ENCODE measurements around the gene NTNG1.

The NTNG1 gene

GRCh38 chr1:107454791-107455190 is 314.0 kb downstream of the NTNG1 start:
- Histone ChIP-seq H3K27me3 (ENCODE audit: control insufficient read depth, insufficient read depth, low read length, poor library complexity, severe bottlenecking) (no peaks in the 10 kb centered on the region), H3K4me1 (ENCODE audit: control insufficient read depth, insufficient read depth, low read length) (no peaks in the 10 kb centered on the region), H3K9me3 (ENCODE audit: control insufficient read depth, low read length) (no peaks in the 10 kb centered on the region), H3K4me3 (ENCODE audit: insufficient read depth, low read depth, low read length) (no peak overlapping the region), H3K36me3 (ENCODE audit: control insufficient read depth, insufficient read depth, low read length) (no peaks in the 10 kb centered on the region), H3K27ac (ENCODE audit: insufficient read depth, low read depth, low read length, poor library complexity, severe bottlenecking) (no peak overlapping the region)
- 81 to 91% methylated on average over 4 of the region's 4 CpGs for WGBS, 2 experiments

- Histone ChIP-seq H3K36me3 (ENCODE audit: control insufficient read depth, insufficient read depth, low read length) (no peaks in the 10 kb centered on the region), H3K27me3 (ENCODE audit: control insufficient read depth, insufficient read depth, low read length, poor library complexity, severe bottlenecking) (no peaks in the 10 kb centered on the region), H3K4me3 (ENCODE audit: insufficient read depth, low read depth, low read length) (no peak overlapping the region), H3K4me1 (ENCODE audit: control insufficient read depth, insufficient read depth, low read length) (no peaks in the 10 kb centered on the region), H3K9me3 (ENCODE audit: control insufficient read depth, low read length) (no peaks in the 10 kb centered on the region), H3K27ac (ENCODE audit: insufficient read depth, low read depth, low read length, poor library complexity, severe bottlenecking) (no peak overlapping the region)
- WGBS, 2 experiments = 97% methylated on average over 3 of the region's 3 CpGs
These were observed 317.1 kb downstream of the NTNG1 start for GRCh38 chr1:107457989-107458388.

- WGBS, 2 experiments = 83 to 85% methylated on average over 4 of the region's 4 CpGs
- H3K4me1 ChIP-seq (ENCODE audit: control insufficient read depth, insufficient read depth, low read length) = no peaks in the 10 kb centered on the region
- no peaks in the 10 kb centered on the region for H3K36me3 ChIP-seq (ENCODE audit: control insufficient read depth, insufficient read depth, low read length)
- H3K27me3 ChIP-seq (ENCODE audit: control insufficient read depth, insufficient read depth, low read length, poor library complexity, severe bottlenecking) = no peaks in the 10 kb centered on the region
- H3K9me3 ChIP-seq (ENCODE audit: control insufficient read depth, low read length) = no peaks in the 10 kb centered on the region
- H3K27ac ChIP-seq (ENCODE audit: insufficient read depth, low read depth, low read length, poor library complexity, severe bottlenecking) = no peak overlapping the region
- H3K4me3 ChIP-seq (ENCODE audit: insufficient read depth, low read depth, low read length) = no peak overlapping the region
These were observed 318.5 kb downstream of the NTNG1 start for GRCh38 chr1:107459204-107459904.

GRCh38 chr1:107460035-107460434 is 319.2 kb downstream of the NTNG1 start:
- Histone ChIP-seq H3K36me3 (ENCODE audit: control insufficient read depth, insufficient read depth, low read length) (no peaks in the 10 kb centered on the region), H3K27me3 (ENCODE audit: control insufficient read depth, insufficient read depth, low read length, poor library complexity, severe bottlenecking) (no peaks in the 10 kb centered on the region), H3K4me1 (ENCODE audit: control insufficient read depth, insufficient read depth, low read length) (no peaks in the 10 kb centered on the region), H3K4me3 (ENCODE audit: insufficient read depth, low read depth, low read length) (no peak overlapping the region), H3K27ac (ENCODE audit: insufficient read depth, low read depth, low read length, poor library complexity, severe bottlenecking) (no peak overlapping the region), H3K9me3 (ENCODE audit: control insufficient read depth, low read length) (no peaks in the 10 kb centered on the region)
- 92 to 93% methylated on average over 8 of the region's 8 CpGs for WGBS, 2 experiments

GRCh38 chr1:107464827-107465226 is 324.0 kb downstream of the NTNG1 start:
- WGBS, 2 experiments = 75 to 77% methylated on average over 4 of the region's 4 CpGs
- no peaks in the 10 kb centered on the region for H3K36me3 ChIP-seq (ENCODE audit: control insufficient read depth, insufficient read depth, low read length)
- H3K27me3 ChIP-seq (ENCODE audit: control insufficient read depth, insufficient read depth, low read length, poor library complexity, severe bottlenecking) = no peaks in the 10 kb centered on the region

GRCh38 chr1:107467286-107467685 is 326.4 kb downstream of the NTNG1 start:
- Histone ChIP-seq H3K36me3 (ENCODE audit: control insufficient read depth, insufficient read depth, low read length) (no peaks in the 10 kb centered on the region), H3K4me1 (ENCODE audit: control insufficient read depth, insufficient read depth, low read length) (no peaks in the 10 kb centered on the region), H3K4me3 (ENCODE audit: insufficient read depth, low read depth, low read length) (no peak overlapping the region), H3K27ac (ENCODE audit: insufficient read depth, low read depth, low read length, poor library complexity, severe bottlenecking) (no peak overlapping the region), H3K27me3 (ENCODE audit: control insufficient read depth, insufficient read depth, low read length, poor library complexity, severe bottlenecking) (no peaks in the 10 kb centered on the region), H3K9me3 (ENCODE audit: control insufficient read depth, low read length) (no peaks in the 10 kb centered on the region)
- 91 to 97% methylated on average over 1 of the region's 1 CpG for WGBS, 2 experiments

More at GRCh38 chr1:107464827-107465226, 324.0 kb downstream of the NTNG1 start:
- Histone ChIP-seq H3K9me3 (ENCODE audit: control insufficient read depth, low read length) (no peaks in the 10 kb centered on the region), H3K27ac (ENCODE audit: insufficient read depth, low read depth, low read length, poor library complexity, severe bottlenecking) (no peak overlapping the region), H3K4me3 (ENCODE audit: insufficient read depth, low read depth, low read length) (no peak overlapping the region), H3K4me1 (ENCODE audit: control insufficient read depth, insufficient read depth, low read length) (no peaks in the 10 kb centered on the region)

- no peaks in the 10 kb centered on the region for H3K4me1 ChIP-seq (ENCODE audit: control insufficient read depth, insufficient read depth, low read length)
- no peaks in the 10 kb centered on the region for H3K27me3 ChIP-seq (ENCODE audit: control insufficient read depth, insufficient read depth, low read length, poor library complexity, severe bottlenecking)
- no peak overlapping the region for H3K27ac ChIP-seq (ENCODE audit: insufficient read depth, low read depth, low read length, poor library complexity, severe bottlenecking)
- H3K9me3 ChIP-seq (ENCODE audit: control insufficient read depth, low read length) = no peaks in the 10 kb centered on the region
- WGBS, 2 experiments = 95 to 97% methylated on average over 1 to 3 of the region's 3 CpGs
- H3K4me3 ChIP-seq (ENCODE audit: insufficient read depth, low read depth, low read length) = no peak overlapping the region
- H3K36me3 ChIP-seq (ENCODE audit: control insufficient read depth, insufficient read depth, low read length) = no peaks in the 10 kb centered on the region
These were observed 327.0 kb downstream of the NTNG1 start for GRCh38 chr1:107467811-107468210.

GRCh38 chr1:107473065-107473464 is 332.2 kb downstream of the NTNG1 start:
- Histone ChIP-seq H3K27ac (ENCODE audit: insufficient read depth, low read depth, low read length, poor library complexity, severe bottlenecking) (no peak overlapping the region), H3K9me3 (ENCODE audit: control insufficient read depth, low read length) (no peaks in the 10 kb centered on the region), H3K36me3 (ENCODE audit: control insufficient read depth, insufficient read depth, low read length) (no peaks in the 10 kb centered on the region), H3K27me3 (ENCODE audit: control insufficient read depth, insufficient read depth, low read length, poor library complexity, severe bottlenecking) (no peaks in the 10 kb centered on the region), H3K4me1 (ENCODE audit: control insufficient read depth, insufficient read depth, low read length) (no peaks in the 10 kb centered on the region), H3K4me3 (ENCODE audit: insufficient read depth, low read depth, low read length) (no peak overlapping the region)
- WGBS, 2 experiments = 96 to 100% methylated on average over 2 of the region's 2 CpGs

GRCh38 chr1:107474877-107475612 is 334.2 kb downstream of the NTNG1 start:
- no peaks in the 10 kb centered on the region for H3K36me3 ChIP-seq (ENCODE audit: control insufficient read depth, insufficient read depth, low read length)
- no peak overlapping the region for H3K27ac ChIP-seq (ENCODE audit: insufficient read depth, low read depth, low read length, poor library complexity, severe bottlenecking)
- no peaks in the 10 kb centered on the region for H3K27me3 ChIP-seq (ENCODE audit: control insufficient read depth, insufficient read depth, low read length, poor library complexity, severe bottlenecking)
- H3K4me1 ChIP-seq (ENCODE audit: control insufficient read depth, insufficient read depth, low read length) = no peaks in the 10 kb centered on the region
- 98 to 100% methylated on average over 1 of the region's 1 CpG for WGBS, 2 experiments
- no peak overlapping the region for H3K4me3 ChIP-seq (ENCODE audit: insufficient read depth, low read depth, low read length)
- H3K9me3 ChIP-seq (ENCODE audit: control insufficient read depth, low read length) = no peaks in the 10 kb centered on the region

GRCh38 chr1:107477233-107477632 is 336.4 kb downstream of the NTNG1 start:
- no peak overlapping the region for H3K4me3 ChIP-seq (ENCODE audit: insufficient read depth, low read depth, low read length)
- 89 to 93% methylated on average over 2 of the region's 2 CpGs for WGBS, 2 experiments

More at GRCh38 chr1:107477233-107477632, 336.4 kb downstream of the NTNG1 start:
- H3K9me3 ChIP-seq (ENCODE audit: control insufficient read depth, low read length) = no peaks in the 10 kb centered on the region
- H3K27ac ChIP-seq (ENCODE audit: insufficient read depth, low read depth, low read length, poor library complexity, severe bottlenecking) = no peak overlapping the region
- no peaks in the 10 kb centered on the region for H3K4me1 ChIP-seq (ENCODE audit: control insufficient read depth, insufficient read depth, low read length)
- H3K36me3 ChIP-seq (ENCODE audit: control insufficient read depth, insufficient read depth, low read length) = no peaks in the 10 kb centered on the region
- no peaks in the 10 kb centered on the region for H3K27me3 ChIP-seq (ENCODE audit: control insufficient read depth, insufficient read depth, low read length, poor library complexity, severe bottlenecking)

Measured in ectodermal cell (in vitro differentiated cells).